H4 (cell line): Measurements from ENCODE around the gene COQ6. TPM values are rescaled to one million over a fixed set of nuclear protein-coding genes. Genes with fewer than 3 reads are reported as not detected.
"Not testable (repeated sequence)": the region's sequence is repeated elsewhere in the genome, so short reads cannot be mapped to it uniquely, and the experiment has no call there.

ENCODE experiments used
- DNase-seq: peaks from one replicate; pipeline ENCODE4 v3.0.0-alpha.2; 2015; ENCODE audit warnings: low spot score
- total RNA-seq: library from RNA; depleted of rRNA; stranded (reverse); fragments of >200 nt; shearing (Covaris generic); gene quantifications from 2 replicates; pipeline ENCODE4 v1.2.3, GENCODE V29; 2014; rRNA removed

The COQ6 gene
- total RNA-seq, 1 experiment from 2014 or later, result 38.5 TPM

GRCh38 chr14:73977896-73978295 lies 27.8 kb downstream of the COQ6 start:
- peak; percentile 20 for DNase-seq

GRCh38 chr14:73988065-73988464 lies 38.0 kb downstream of the COQ6 start:
- no peak for DNase-seq

GRCh38 chr14:73988656-73989055 lies 38.6 kb downstream of the COQ6 start:
- DNase-seq, result not testable (repeated sequence)

- DNase-seq, result no peak
Observed at GRCh38 chr14:73991092-73991491, 41.0 kb downstream of the COQ6 start.

GRCh38 chr14:73994926-73995325 lies 44.8 kb downstream of the COQ6 start:
- not testable (repeated sequence) for DNase-seq

GRCh38 chr14:73995977-73996378 lies 45.9 kb downstream of the COQ6 start:
- DNase-seq, result no peak

GRCh38 chr14:73996731-73997107 lies 46.6 kb downstream of the COQ6 start:
- DNase-seq, result no peak

GRCh38 chr14:73997108-73997943 lies 47.2 kb downstream of the COQ6 start:
- DNase-seq, result no peak

- DNase-seq, result no peak
Observed at GRCh38 chr14:73997944-73998447, 47.9 kb downstream of the COQ6 start.

GRCh38 chr14:73998726-73999125 lies 48.6 kb downstream of the COQ6 start:
- no peak for DNase-seq

GRCh38 chr14:74005664-74006063 lies 55.6 kb downstream of the COQ6 start:
- not testable (repeated sequence) for DNase-seq

- DNase-seq, result no peak
Observed at GRCh38 chr14:74008843-74009499, 58.9 kb downstream of the COQ6 start.

Other genes with a start within 250 kb of the COQ6 start
- 12.9 and 14.0 TPM in 2 replicates for gene PNMA1, start 235.9 kb upstream of the COQ6 start, total RNA-seq
- 1.8 and 7.2 TPM in 2 replicates for gene PTGR2, start 98.5 kb upstream of the COQ6 start, total RNA-seq
- 94.4 and 95.4 TPM in 2 replicates for gene ZNF410, start 63.4 kb upstream of the COQ6 start, total RNA-seq
- gene FAM161B, start 208 bp upstream of the COQ6 start, total RNA-seq, result 1.1 and 1.3 TPM in 2 replicates
- gene ENTPD5, start 69.0 kb downstream of the COQ6 start, total RNA-seq, result 2.9 and 5.6 TPM in 2 replicates
- gene BBOF1, start 69.0 kb downstream of the COQ6 start, total RNA-seq, result 0.70 and 1.4 TPM in 2 replicates
- gene ALDH6A1, start 134.2 kb downstream of the COQ6 start, total RNA-seq, result 13.3 and 15.1 TPM in 2 replicates
- 13.0 TPM in 2 replicates for gene LIN52, start 134.7 kb downstream of the COQ6 start, total RNA-seq